ENCODE data around the gene OR2H1.
A peak's percentile ranks its signal among the peaks of the same experiment; 100 is the strongest.

Gene OR2H1

GRCh38 chr6:29489286-29489685 lies 32.3 kb downstream of the OR2H1 start:
- POLR2A ChIA-PET = no interaction called here

GRCh38 chr6:29490055-29490454 lies 33.1 kb downstream of the OR2H1 start:
- peak in 1 of 3 donors; percentile 38 for DNase-seq
- peaks cover 5 to 36% (median 25%) of the 10 kb centered on the region in 4 experiments for H3K4me1 ChIP-seq (ENCODE audit: control extremely low read depth in 1 of 4, control insufficient read depth in 4 of 4, insufficient read depth in 4 of 4, low read length in 3 of 4)
- no peak overlapping the region for H3K27ac ChIP-seq (ENCODE audit: insufficient read depth in 1 of 2, low read depth in 1 of 2, low read length in 2 of 2, poor library complexity in 1 of 2, severe bottlenecking in 2 of 2)
- no peaks in the 10 kb centered on the region for H3K27me3 ChIP-seq (replicated peaks in 2 of 5; ENCODE audit: control insufficient read depth in 4 of 5, insufficient read depth in 5 of 5, low read length in 4 of 5)
- 100% methylated on average over 1 of the region's 3 CpGs for WGBS (ENCODE audit: insufficient coverage)
- ChIA-PET CTCF (interaction anchor here (1.1 to 1.3 kb wide), 3 partner anchors 17 to 35 kb away, joined by 3 to 4 read pairs (median 4); no protein-coding TSS in a partner anchor), POLR2A (no interaction called here)
- H3K9me3 ChIP-seq (ENCODE audit: control extremely low read depth in 1 of 5, control insufficient read depth in 4 of 5, insufficient read depth in 2 of 5, low read depth in 1 of 5, low read length in 4 of 5) = no peaks in the 10 kb centered on the region
- H3K36me3 ChIP-seq (ENCODE audit: control insufficient read depth in 4 of 4, insufficient read depth in 4 of 4, low read length in 3 of 4) = no peaks in the 10 kb centered on the region
- H3K4me3 ChIP-seq (ENCODE audit: control insufficient read depth in 1 of 7, extremely low read depth in 1 of 7, insufficient read depth in 4 of 7, low read depth in 2 of 7, low read length in 6 of 7) = peak overlapping the region in 3 of 7 experiments; percentile 7 to 48 (median 35)

More at GRCh38 chr6:29489286-29489685, 32.3 kb downstream of the OR2H1 start:
- no peaks in the 10 kb centered on the region for H3K9me3 ChIP-seq (ENCODE audit: control extremely low read depth in 1 of 5, control insufficient read depth in 4 of 5, insufficient read depth in 2 of 5, low read depth in 1 of 5, low read length in 4 of 5)
- H3K27ac ChIP-seq (ENCODE audit: insufficient read depth in 1 of 2, low read depth in 1 of 2, low read length in 2 of 2, poor library complexity in 1 of 2, severe bottlenecking in 2 of 2) = no peak overlapping the region
- 100% methylated on average over 5 of the region's 8 CpGs for WGBS (ENCODE audit: insufficient coverage)
- no peaks in the 10 kb centered on the region for H3K36me3 ChIP-seq (ENCODE audit: control insufficient read depth in 4 of 4, insufficient read depth in 4 of 4, low read length in 3 of 4)
- H3K27me3 ChIP-seq (replicated peaks in 2 of 5; ENCODE audit: control insufficient read depth in 4 of 5, insufficient read depth in 5 of 5, low read length in 4 of 5) = no peaks in the 10 kb centered on the region
- DNase-seq = peak in 1 of 3 donors; percentile 22
- H3K4me1 ChIP-seq (ENCODE audit: control extremely low read depth in 1 of 4, control insufficient read depth in 4 of 4, insufficient read depth in 4 of 4, low read length in 3 of 4) = peaks cover 5 to 36% (median 25%) of the 10 kb centered on the region in 4 experiments
- CTCF ChIA-PET = interaction anchor here (0.7 kb wide), 1 partner anchor 93 kb away, joined by 3 read pairs; no protein-coding TSS in a partner anchor
- H3K4me3 ChIP-seq (ENCODE audit: control insufficient read depth in 1 of 7, extremely low read depth in 1 of 7, insufficient read depth in 4 of 7, low read depth in 2 of 7, low read length in 6 of 7) = no peak overlapping the region

- H3K4me3 ChIP-seq (ENCODE audit: control insufficient read depth in 1 of 7, extremely low read depth in 1 of 7, insufficient read depth in 4 of 7, low read depth in 2 of 7, low read length in 6 of 7) = peak overlapping the region in 3 of 7 experiments; percentile 7 to 48 (median 35)
- peak; percentile 84 to 96 (median 93) for DNase-seq
- H3K9me3 ChIP-seq (ENCODE audit: control extremely low read depth in 1 of 5, control insufficient read depth in 4 of 5, insufficient read depth in 2 of 5, low read depth in 1 of 5, low read length in 4 of 5) = no peaks in the 10 kb centered on the region
- peaks cover 5 to 36% (median 25%) of the 10 kb centered on the region in 4 experiments for H3K4me1 ChIP-seq (ENCODE audit: control extremely low read depth in 1 of 4, control insufficient read depth in 4 of 4, insufficient read depth in 4 of 4, low read length in 3 of 4)
- WGBS (ENCODE audit: insufficient coverage) = 0% methylated on average over 1 of the region's 2 CpGs
- no peak overlapping the region for H3K27ac ChIP-seq (ENCODE audit: insufficient read depth in 1 of 2, low read depth in 1 of 2, low read length in 2 of 2, poor library complexity in 1 of 2, severe bottlenecking in 2 of 2)
- ChIA-PET CTCF (interaction anchor here (1.1 to 1.5 kb wide), 4 partner anchors 16 to 99 kb away, joined by 3 to 4 read pairs (median 4); no protein-coding TSS in a partner anchor), POLR2A (no interaction called here)
- no peaks in the 10 kb centered on the region for H3K36me3 ChIP-seq (ENCODE audit: control insufficient read depth in 4 of 4, insufficient read depth in 4 of 4, low read length in 3 of 4)
- no peaks in the 10 kb centered on the region for H3K27me3 ChIP-seq (replicated peaks in 2 of 5; ENCODE audit: control insufficient read depth in 4 of 5, insufficient read depth in 5 of 5, low read length in 4 of 5)
Measured at GRCh38 chr6:29490552-29490951, 33.6 kb downstream of the OR2H1 start.

DNA sequence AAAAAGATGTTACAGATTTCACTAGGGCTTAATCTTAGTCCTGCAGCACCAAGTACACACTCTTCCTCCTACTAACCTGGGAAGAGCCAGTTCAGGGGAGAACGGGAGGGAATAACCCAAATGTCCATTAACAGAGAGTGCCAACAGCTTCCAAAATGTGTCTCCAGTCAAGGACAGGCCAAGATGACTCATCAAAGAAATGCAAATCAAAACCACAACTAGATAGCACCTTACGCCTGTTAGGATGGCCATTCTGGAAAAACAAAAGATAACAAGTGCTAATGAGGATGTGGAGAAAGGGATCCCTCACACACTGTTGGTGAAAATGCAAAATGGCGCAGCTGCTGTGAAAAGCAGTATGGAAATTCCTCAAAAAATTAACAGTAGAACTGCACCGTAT lies 34.6 kb downstream of the OR2H1 start:
- WGBS (ENCODE audit: insufficient coverage) = 100% methylated on average over 2 of the region's 4 CpGs
- no peak overlapping the region for H3K27ac ChIP-seq (ENCODE audit: insufficient read depth in 1 of 2, low read depth in 1 of 2, low read length in 2 of 2, poor library complexity in 1 of 2, severe bottlenecking in 2 of 2)
- peak in 1 of 3 donors; percentile 23 for DNase-seq
- H3K4me1 ChIP-seq (ENCODE audit: control extremely low read depth in 1 of 4, control insufficient read depth in 4 of 4, insufficient read depth in 4 of 4, low read length in 3 of 4) = peaks cover 5 to 33% (median 24%) of the 10 kb centered on the region in 4 experiments
- H3K27me3 ChIP-seq (replicated peaks in 2 of 5; ENCODE audit: control insufficient read depth in 4 of 5, insufficient read depth in 5 of 5, low read length in 4 of 5) = no peaks in the 10 kb centered on the region
- ChIA-PET POLR2A (no interaction called here), CTCF (interaction anchor here (1.3 to 1.5 kb wide), 2 partner anchors 34 to 98 kb away, joined by 3 to 4 read pairs; no protein-coding TSS in a partner anchor)
- H3K36me3 ChIP-seq (ENCODE audit: control insufficient read depth in 4 of 4, insufficient read depth in 4 of 4, low read length in 3 of 4) = no peaks in the 10 kb centered on the region
- no peak overlapping the region for H3K4me3 ChIP-seq (ENCODE audit: control insufficient read depth in 1 of 7, extremely low read depth in 1 of 7, insufficient read depth in 4 of 7, low read depth in 2 of 7, low read length in 6 of 7)
- H3K9me3 ChIP-seq (ENCODE audit: control extremely low read depth in 1 of 5, control insufficient read depth in 4 of 5, insufficient read depth in 2 of 5, low read depth in 1 of 5, low read length in 4 of 5) = no peaks in the 10 kb centered on the region

- Histone ChIP-seq H3K4me1 (ENCODE audit: control extremely low read depth in 1 of 4, control insufficient read depth in 4 of 4, insufficient read depth in 4 of 4, low read length in 3 of 4) (peaks cover 5 to 24% (median 19%) of the 10 kb centered on the region in 4 experiments), H3K27me3 (replicated peaks in 2 of 5; ENCODE audit: control insufficient read depth in 4 of 5, insufficient read depth in 5 of 5, low read length in 4 of 5) (no peaks in the 10 kb centered on the region), H3K4me3 (ENCODE audit: control insufficient read depth in 1 of 7, extremely low read depth in 1 of 7, insufficient read depth in 4 of 7, low read depth in 2 of 7, low read length in 6 of 7) (no peak overlapping the region), H3K36me3 (ENCODE audit: control insufficient read depth in 4 of 4, insufficient read depth in 4 of 4, low read length in 3 of 4) (no peaks in the 10 kb centered on the region), H3K9me3 (ENCODE audit: control extremely low read depth in 1 of 5, control insufficient read depth in 4 of 5, insufficient read depth in 2 of 5, low read depth in 1 of 5, low read length in 4 of 5) (no peaks in the 10 kb centered on the region), H3K27ac (ENCODE audit: insufficient read depth in 1 of 2, low read depth in 1 of 2, low read length in 2 of 2, poor library complexity in 1 of 2, severe bottlenecking in 2 of 2) (no peak overlapping the region)
- CTCF ChIA-PET = interaction anchor here (1.6 kb wide), 1 partner anchor 21 kb away, joined by 4 read pairs; no protein-coding TSS in a partner anchor
- DNase-seq = peak in 1 of 3 donors; percentile 24
- WGBS (ENCODE audit: insufficient coverage) = 85% methylated on average over 1 of the region's 2 CpGs
- POLR2A ChIA-PET = interaction anchor here (0.6 kb wide), 1 partner anchor 1178 kb away, joined by 4 read pairs; no protein-coding TSS in a partner anchor
Measured at GRCh38 chr6:29493261-29493660, 36.3 kb downstream of the OR2H1 start.

- Histone ChIP-seq H3K27me3 (replicated peaks in 2 of 5; ENCODE audit: control insufficient read depth in 4 of 5, insufficient read depth in 5 of 5, low read length in 4 of 5) (no peaks in the 10 kb centered on the region), H3K4me3 (ENCODE audit: control insufficient read depth in 1 of 7, extremely low read depth in 1 of 7, insufficient read depth in 4 of 7, low read depth in 2 of 7, low read length in 6 of 7) (no peak overlapping the region), H3K4me1 (ENCODE audit: control extremely low read depth in 1 of 4, control insufficient read depth in 4 of 4, insufficient read depth in 4 of 4, low read length in 3 of 4) (peaks cover 5 to 24% (median 19%) of the 10 kb centered on the region in 4 experiments), H3K9me3 (ENCODE audit: control extremely low read depth in 1 of 5, control insufficient read depth in 4 of 5, insufficient read depth in 2 of 5, low read depth in 1 of 5, low read length in 4 of 5) (no peaks in the 10 kb centered on the region), H3K27ac (ENCODE audit: insufficient read depth in 1 of 2, low read depth in 1 of 2, low read length in 2 of 2, poor library complexity in 1 of 2, severe bottlenecking in 2 of 2) (no peak overlapping the region), H3K36me3 (ENCODE audit: control insufficient read depth in 4 of 4, insufficient read depth in 4 of 4, low read length in 3 of 4) (no peaks in the 10 kb centered on the region)
- no peak for DNase-seq
- POLR2A ChIA-PET = interaction anchor here (0.6 kb wide), 1 partner anchor 1178 kb away, joined by 4 read pairs; no protein-coding TSS in a partner anchor
- 88% methylated on average over 1 of the region's 2 CpGs for WGBS (ENCODE audit: insufficient coverage)
- CTCF ChIA-PET = interaction anchor here (1.6 kb wide), 1 partner anchor 21 kb away, joined by 4 read pairs; no protein-coding TSS in a partner anchor
Measured at GRCh38 chr6:29494131-29494530, 37.2 kb downstream of the OR2H1 start.

DNA sequence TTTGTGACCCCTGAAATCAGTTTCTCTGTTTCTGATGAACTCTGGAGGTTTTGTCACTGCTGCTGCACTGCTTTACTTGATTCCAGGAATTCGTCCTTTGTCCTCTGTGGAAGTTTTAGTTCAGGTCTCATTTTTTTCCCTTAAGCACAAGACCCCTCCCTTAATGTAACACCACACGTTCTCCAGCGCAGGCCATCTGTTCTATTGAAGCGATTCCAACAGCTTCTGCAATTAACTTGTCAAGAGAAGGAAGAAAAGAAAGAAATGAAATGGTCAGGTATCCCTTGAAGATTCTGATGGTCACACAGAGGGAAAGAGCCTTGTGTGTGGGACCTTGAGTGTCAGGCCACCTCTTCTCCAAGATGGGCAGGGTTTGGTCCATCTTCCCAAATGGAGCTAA lies 38.6 kb downstream of the OR2H1 start:
- 100% methylated on average over 1 of the region's 4 CpGs for WGBS (ENCODE audit: insufficient coverage)
- POLR2A ChIA-PET = interaction anchor here (0.6 kb wide), 1 partner anchor 258 kb away, joined by 6 read pairs; no protein-coding TSS in a partner anchor

More for the DNA sequence above, 38.6 kb downstream of the OR2H1 start:
- DNase-seq = no peak
- H3K36me3 ChIP-seq (ENCODE audit: control insufficient read depth in 4 of 4, insufficient read depth in 4 of 4, low read length in 3 of 4) = no peaks in the 10 kb centered on the region
- no peaks in the 10 kb centered on the region for H3K27me3 ChIP-seq (replicated peaks in 2 of 5; ENCODE audit: control insufficient read depth in 4 of 5, insufficient read depth in 5 of 5, low read length in 4 of 5)
- H3K4me1 ChIP-seq (ENCODE audit: control extremely low read depth in 1 of 4, control insufficient read depth in 4 of 4, insufficient read depth in 4 of 4, low read length in 3 of 4) = peaks cover 0 to 17% (median 11%) of the 10 kb centered on the region in 4 experiments
- H3K4me3 ChIP-seq (ENCODE audit: control insufficient read depth in 1 of 7, extremely low read depth in 1 of 7, insufficient read depth in 4 of 7, low read depth in 2 of 7, low read length in 6 of 7) = no peak overlapping the region
- H3K9me3 ChIP-seq (ENCODE audit: control extremely low read depth in 1 of 5, control insufficient read depth in 4 of 5, insufficient read depth in 2 of 5, low read depth in 1 of 5, low read length in 4 of 5) = no peaks in the 10 kb centered on the region
- CTCF ChIA-PET = no interaction called here
- H3K27ac ChIP-seq (ENCODE audit: insufficient read depth in 1 of 2, low read depth in 1 of 2, low read length in 2 of 2, poor library complexity in 1 of 2, severe bottlenecking in 2 of 2) = no peak overlapping the region

All from common myeloid progenitor, CD34-positive (primary cell).